HepG2 (cell line): Measurements from ENCODE around the gene MORF4L2. TPM values are rescaled to one million over a fixed set of nuclear protein-coding genes. Genes with fewer than 3 reads are reported as not detected.

ENCODE experiments used
- ATAC-seq: fragments of 200-7000 bp; cut with Tn5 transposase; 3 replicates; pipeline ENCODE4 v1.9.1; 2020; ENCODE audit warnings: mild to moderate bottlenecking, moderate library complexity
- BruUV-seq: library from RNA; stranded (reverse); fragments of 400-500 nt; replicated peaks from 2 replicates; lab custom pipeline; 2021; lab: Mats Ljungman, UMichigan
- CTCF ChIA-PET: fragments of 300-600 bp; formaldehyde crosslinking; extraction: SDS; loops from one replicate; lab custom pipeline; 2021; ENCODE audit warnings: low total read pairs, inconsistent platforms, low intra/inter-chr PET ratio; lab: Yijun Ruan, JAX
- POLR2A ChIA-PET: fragments of 350-600 bp; sonication (Branson Sonifier 250); formaldehyde crosslinking; loops from one replicate; lab custom pipeline; 2020; ENCODE audit warnings: antibody characterized with exemption, inconsistent platforms; lab: Yijun Ruan, JAX
- DNase-seq: peaks from one replicate; pipeline ENCODE4 v3.0.0-alpha.2; 2015; ENCODE audit warnings: low spot score
- FAIRE-seq: peaks from 3 replicates; lab custom pipeline; 2011; peaks lifted over from hg19 to GRCh38; lab: Jason Lieb, UNC
- H2AFZ ChIP-seq: one replicate; pipeline ENCODE4 v1.6.1; 2011; ENCODE audit warnings: low read length, inconsistent platforms
- H3K27ac ChIP-seq: fragments of 300-600 bp; 3 replicates; pipeline ENCODE4 v1.8.0; 2011; ENCODE audit warnings: mixed run types, mild to moderate bottlenecking, mixed read lengths, low read length, inconsistent platforms; ENCODE audit not compliant: insufficient read depth; ENCODE audit errors: extremely low read length
- H3K27me3 ChIP-seq, 2 experiments: fragments of 200-600 bp in 1 of 2; 2 replicates in 1 of 2; 3 replicates in 1 of 2; pipeline versions ENCODE4 v1.6.0 to v1.8.0; 2011; ENCODE audit warnings: low read length in 2 of 2, mild to moderate bottlenecking in 2 of 2, moderate library complexity in 2 of 2, inconsistent platforms in 1 of 2; ENCODE audit not compliant: insufficient read depth in 2 of 2, control insufficient read depth in 1 of 2
- H3K36me3 ChIP-seq, 2 experiments: fragments of 200-600 bp in 1 of 2; replicated peaks in 1 of 2; 2 replicates in 1 of 2; 3 replicates in 1 of 2; pipeline versions ENCODE4 v1.5.1 to v1.8.0; 2011; ENCODE audit warnings: low read length in 2 of 2, inconsistent platforms in 1 of 2; ENCODE audit not compliant: insufficient read depth in 2 of 2, control insufficient read depth in 1 of 2
- H3K4me1 ChIP-seq: 2 replicates; pipeline ENCODE4 v1.5.1; 2012; ENCODE audit warnings: low read length, inconsistent platforms; ENCODE audit not compliant: insufficient read depth
- H3K4me2 ChIP-seq: 2 replicates; pipeline ENCODE4 v1.6.0; 2011; ENCODE audit warnings: low read depth, low read length, inconsistent platforms
- H3K4me3 ChIP-seq, 3 experiments: fragments of 200-600 bp in 1 of 3; sonication (generic), shearing (Covaris generic) in 1 of 3; replicated peaks in 1 of 3; 2 replicates each; pipeline ENCODE4 v1.5.1; 2011 to 2016; ENCODE audit warnings: low read length in 3 of 3, inconsistent platforms in 2 of 3, low read depth in 2 of 3, mild to moderate bottlenecking in 2 of 3, control low read depth in 1 of 3, mixed read lengths in 1 of 3; ENCODE audit not compliant: insufficient read depth in 1 of 3
- H3K79me2 ChIP-seq: one replicate; pipeline ENCODE4 v1.6.1; 2011; ENCODE audit warnings: low read length, inconsistent platforms; ENCODE audit not compliant: insufficient read depth
- H3K9ac ChIP-seq: 2 replicates; pipeline ENCODE4 v1.6.0; 2011; ENCODE audit warnings: mild to moderate bottlenecking, low read depth, low read length, inconsistent platforms; ENCODE audit not compliant: insufficient read depth
- H3K9me3 ChIP-seq: 2 replicates; pipeline ENCODE4 v1.5.1; 2012; ENCODE audit warnings: mild to moderate bottlenecking, low read length
- H4K20me1 ChIP-seq: 2 replicates; pipeline ENCODE4 v1.6.0; 2011; ENCODE audit warnings: inconsistent platforms, mild to moderate bottlenecking, low read length, moderate library complexity; ENCODE audit not compliant: insufficient read depth
- CCAR2 ChIP-seq: fragments of 200-400 bp; formaldehyde crosslinking; optimal IDR thresholded peaks from 2 replicates; pipeline ENCODE3; 2018; ENCODE audit warnings: low read depth, mild to moderate bottlenecking, low read length, moderate library complexity
- GABPA ChIP-seq, 2 experiments: IDR thresholded peaks; 2 replicates each; pipeline ENCODE4 v1.6.1; 2011 to 2016; ENCODE audit warnings: low read depth in 2 of 2, low read length in 1 of 2, missing biosample characterization in 1 of 2, missing genetic modification characterization in 1 of 2
- GTF2F1 ChIP-seq: fragments of 150-350 bp; IDR thresholded peaks from 2 replicates; pipeline ENCODE4 v1.6.1; 2014; ENCODE audit warnings: low read length
- MAFF ChIP-seq: IDR thresholded peaks from 2 replicates; pipeline ENCODE4 v1.6.1; 2011; ENCODE audit warnings: low read depth, low read length, improper control_type of control experiment
- RORA ChIP-seq: sonication (generic); formaldehyde crosslinking; IDR thresholded peaks from 2 replicates; pipeline ENCODE4 v1.5.0; 2020; ENCODE audit warnings: mild to moderate bottlenecking, missing genetic modification reagents, moderate library complexity
- RXRB ChIP-seq: IDR thresholded peaks from 2 replicates; pipeline ENCODE4 v1.6.1; 2016; ENCODE audit warnings: borderline replicate concordance, missing genetic modification reagents, missing compliant biosample characterization
- SMAD3 ChIP-seq: sonication (generic); formaldehyde crosslinking; IDR thresholded peaks from 2 replicates; pipeline ENCODE4 v1.4.0; 2020; ENCODE audit warnings: missing genetic modification reagents
- SOX6 ChIP-seq, 2 experiments: fragments of 450-650 bp in 1 of 2; sonication (generic) in 1 of 2; formaldehyde crosslinking in 1 of 2; IDR thresholded peaks; 2 replicates each; pipeline versions ENCODE4 v1.4.0 to v1.6.1; 2017 to 2020; ENCODE audit warnings: antibody characterized with exemption in 1 of 2, mild to moderate bottlenecking in 1 of 2, missing genetic modification reagents in 1 of 2
- SYNCRIP ChIP-seq: fragments of 200-400 bp; formaldehyde crosslinking; IDR thresholded peaks from 2 replicates; pipeline ENCODE4 v1.6.1; 2018; ENCODE audit warnings: mild to moderate bottlenecking, low read depth, low read length; ENCODE audit not compliant: insufficient read depth
- TFE3 ChIP-seq: IDR thresholded peaks from 2 replicates; pipeline ENCODE4 v1.6.1; 2016
- ZHX2 ChIP-seq, 2 experiments: sonication (generic) in 1 of 2; formaldehyde crosslinking in 1 of 2; IDR thresholded peaks; 2 replicates each; pipeline versions ENCODE4 v1.6.1 to v1.9.0; 2014 to 2022; ENCODE audit warnings: antibody characterized with exemption in 1 of 2, borderline replicate concordance in 1 of 2, inconsistent platforms in 1 of 2, low read depth in 1 of 2, missing genetic modification reagents in 1 of 2
- ZKSCAN8 ChIP-seq: IDR thresholded peaks from 2 replicates; pipeline ENCODE4 v1.6.1; 2016; ENCODE audit warnings: borderline replicate concordance, missing genetic modification reagents, missing compliant biosample characterization
- ZNF775 ChIP-seq: sonication (generic); formaldehyde crosslinking; IDR thresholded peaks from 2 replicates; pipeline ENCODE4 v1.4.0; 2020; ENCODE audit warnings: missing genetic modification reagents, mild to moderate bottlenecking, moderate library complexity, borderline replicate concordance
- ZNF83 ChIP-seq: sonication (generic); formaldehyde crosslinking; IDR thresholded peaks from 2 replicates; pipeline ENCODE4 v1.4.0; 2020; ENCODE audit warnings: missing genetic modification reagents, mild to moderate bottlenecking, borderline replicate concordance
- WGBS: methylation state at CpG from one replicate; pipeline ENCODE4 v1.1.6; 2017; ENCODE audit warnings: low lambda C conversion rate; 5-methylcytosine and 5-hydroxymethylcytosine counted together
- in situ Hi-C: cut with HindIII; loops from 2 replicates; pipeline ENCODE4 v1.10.0; 2017; ENCODE audit warnings: low pct_unique_long_range_greater_than_20kb; ENCODE audit not compliant: extremely low pct_ligation_motif_present
- intact Hi-C: fragments of 100-400 bp; cut with micrococcal nuclease; formaldehyde crosslinking; loops from one replicate; pipeline ENCODE4 v1.10.0; 2022; ENCODE audit not compliant: unreplicated experiment
- polyA plus RNA-seq, 8 experiments: library from polyadenylated mRNA; depleted of rRNA in 3 of 8; stranded (reverse) in 7 of 8; unstranded in 1 of 8; fragments of >200 nt; fragmentation: Illumina TruSeq in 4 of 8; extraction: Trizol in 4 of 8; gene quantifications; 2 replicates each; pipeline versions ENCODE4 v1.2.1 to v1.2.3, GENCODE V29; 2011 to 2016; ENCODE audit warnings: low read depth in 4 of 8, missing spikeins in 1 of 8, mixed read lengths in 1 of 8; ENCODE audit not compliant: insufficient read depth in 1 of 8
- total RNA-seq, 5 experiments: library from RNA; depleted of rRNA; stranded (reverse); fragments of >200 nt; fragmentation: Illumina TruSeq; extraction: Trizol; gene quantifications; 2 replicates each; pipeline ENCODE4 v1.2.3, GENCODE V29; 2016; ENCODE audit warnings: low read depth in 1 of 5
- TF ChIP-seq, protein P1 (sequence below): sonication (generic); formaldehyde crosslinking; IDR thresholded peaks from 2 replicates; pipeline ENCODE4 v1.4.0; 2020; ENCODE audit warnings: missing genetic modification reagents

MORF4L2 gene
- total and polyA plus RNA-seq, 2 of the 13 experiments (the other 11 are each of a cell fraction or from before 2014, with no cell fraction given) = 358 to 469 TPM

GRCh38 chrX:103647630-103648029 is 38.9 kb downstream of the MORF4L2 start:
- intact Hi-C loops = no loop called here
- no peak overlapping the region for H3K4me3 ChIP-seq
- CTCF ChIA-PET = no interaction called here
- FAIRE-seq (no peak), DNase-seq (no peak), ATAC-seq (no peak)
- H2AFZ ChIP-seq = no peak overlapping the region
- H3K9ac ChIP-seq = no peak overlapping the region
- peaks cover 11% of the 10 kb centered on the region for H3K4me1 ChIP-seq
- H3K9me3 ChIP-seq = no peaks in the 10 kb centered on the region
- H3K79me2 ChIP-seq = no peaks in the 10 kb centered on the region
- H3K36me3 ChIP-seq = no peaks in the 10 kb centered on the region
- 0% methylated on average over 1 of the region's 1 CpG for WGBS
- no TSS peak for BruUV-seq
- POLR2A ChIA-PET = no interaction called here
- no peak overlapping the region for H3K4me2 ChIP-seq
- H4K20me1 ChIP-seq = no peaks in the 10 kb centered on the region
- in situ Hi-C loops = no loop called here
- H3K27me3 ChIP-seq = no peaks in the 10 kb centered on the region
- no peak overlapping the region for H3K27ac ChIP-seq
- TF ChIP-seq CCAR2 (no peak), RXRB (CRISPR knock-in tag) (no peak), ZHX2 (IDR thresholded peaks at IDR 0.05; ENCODE audit: low read depth) (no peak), ZHX2 (CRISPR knock-in tag; IDR thresholded peaks at IDR 0.05; ENCODE audit: borderline replicate concordance) (no peak), MAFF (no peak), ZKSCAN8 (CRISPR knock-in tag) (no peak), SYNCRIP (no peak), RORA (CRISPR knock-in tag) (no peak), TFE3 (CRISPR knock-in tag) (no peak), ZNF775 (CRISPR knock-in tag) (no peak), SMAD3 (no peak), GTF2F1 (no peak), GABPA (IDR thresholded peaks at IDR 0.05; ENCODE audit: low read depth, low read length) (no peak), GABPA (CRISPR knock-in tag; IDR thresholded peaks at IDR 0.05; ENCODE audit: low read depth) (no peak), ZNF83 (CRISPR knock-in tag) (no peak), SOX6 (IDR thresholded peaks at IDR 0.05) (no peak), SOX6 (CRISPR knock-in tag; IDR thresholded peaks at IDR 0.05) (no peak)
- TF ChIP-seq, protein P1, sequence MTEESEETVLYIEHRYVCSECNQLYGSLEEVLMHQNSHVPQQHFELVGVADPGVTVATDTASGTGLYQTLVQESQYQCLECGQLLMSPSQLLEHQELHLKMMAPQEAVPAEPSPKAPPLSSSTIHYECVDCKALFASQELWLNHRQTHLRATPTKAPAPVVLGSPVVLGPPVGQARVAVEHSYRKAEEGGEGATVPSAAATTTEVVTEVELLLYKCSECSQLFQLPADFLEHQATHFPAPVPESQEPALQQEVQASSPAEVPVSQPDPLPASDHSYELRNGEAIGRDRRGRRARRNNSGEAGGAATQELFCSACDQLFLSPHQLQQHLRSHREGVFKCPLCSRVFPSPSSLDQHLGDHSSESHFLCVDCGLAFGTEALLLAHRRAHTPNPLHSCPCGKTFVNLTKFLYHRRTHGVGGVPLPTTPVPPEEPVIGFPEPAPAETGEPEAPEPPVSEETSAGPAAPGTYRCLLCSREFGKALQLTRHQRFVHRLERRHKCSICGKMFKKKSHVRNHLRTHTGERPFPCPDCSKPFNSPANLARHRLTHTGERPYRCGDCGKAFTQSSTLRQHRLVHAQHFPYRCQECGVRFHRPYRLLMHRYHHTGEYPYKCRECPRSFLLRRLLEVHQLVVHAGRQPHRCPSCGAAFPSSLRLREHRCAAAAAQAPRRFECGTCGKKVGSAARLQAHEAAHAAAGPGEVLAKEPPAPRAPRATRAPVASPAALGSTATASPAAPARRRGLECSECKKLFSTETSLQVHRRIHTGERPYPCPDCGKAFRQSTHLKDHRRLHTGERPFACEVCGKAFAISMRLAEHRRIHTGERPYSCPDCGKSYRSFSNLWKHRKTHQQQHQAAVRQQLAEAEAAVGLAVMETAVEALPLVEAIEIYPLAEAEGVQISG (CRISPR knock-in tag) = no peak
